K562 (cell line): ENCODE data around the gene IRF6. TPM values are rescaled to one million over a fixed set of nuclear protein-coding genes. Genes with fewer than 3 reads are reported as not detected.

Source experiments
- AFF1 ChIP-seq, 2 experiments: fragments of 450-650 bp; IDR thresholded peaks; 2 replicates each; pipeline ENCODE4 v1.6.1; 2018; ENCODE audit warnings: mild to moderate bottlenecking in 2 of 2, low read depth in 1 of 2; ENCODE audit not compliant: partially characterized antibody in 2 of 2
- CAMTA2 ChIP-seq: fragments of 250-450 bp; sonication (Bioruptor Pico); conservative IDR thresholded peaks from 2 replicates; pipeline ENCODE4 v1.5.1; 2022
- CBX8 ChIP-seq: fragments of 200-600 bp; sonication (generic); IDR thresholded peaks from 2 replicates; pipeline ENCODE4 v1.6.1; 2012; ENCODE audit warnings: borderline replicate concordance, mixed run types, low read depth, mild to moderate bottlenecking, moderate library complexity, mixed read lengths, low read length, control low read depth, inconsistent platforms; ENCODE audit not compliant: poor library complexity, severe bottlenecking; ENCODE audit errors: extremely low read depth
- ELK3 ChIP-seq: fragments of 450-650 bp; formaldehyde crosslinking; IDR thresholded peaks from 2 replicates; pipeline ENCODE4 v1.4.0; 2020; ENCODE audit warnings: mild to moderate bottlenecking
- FOXO4 ChIP-seq: fragments of 450-650 bp; formaldehyde crosslinking; IDR thresholded peaks from 2 replicates; pipeline ENCODE4 v1.4.0; 2020; ENCODE audit warnings: mild to moderate bottlenecking, moderate library complexity
- FOXP4 ChIP-seq: sonication (generic); formaldehyde crosslinking; IDR thresholded peaks from 2 replicates; pipeline ENCODE4 v1.8.0; 2022; ENCODE audit warnings: mild to moderate bottlenecking, missing genetic modification reagents, borderline replicate concordance
- GABPB2 ChIP-seq: fragments of 250-450 bp; sonication (Bioruptor Pico); conservative IDR thresholded peaks from 2 replicates; pipeline ENCODE4 v1.5.1; 2021; ENCODE audit warnings: mild to moderate bottlenecking
- HDAC2 ChIP-seq: fragments of 450-650 bp; IDR thresholded peaks from 2 replicates; pipeline ENCODE4 v1.6.1; 2016; ENCODE audit warnings: mild to moderate bottlenecking
- HDAC8 ChIP-seq: fragments of 450-650 bp; IDR thresholded peaks from 2 replicates; pipeline ENCODE4 v1.6.1; 2016; ENCODE audit warnings: mild to moderate bottlenecking, missing genetic modification characterization, moderate library complexity, missing compliant biosample characterization
- HNRNPH1 ChIP-seq: fragments of 200-400 bp; formaldehyde crosslinking; optimal IDR thresholded peaks from 2 replicates; pipeline ENCODE3; 2017; ENCODE audit warnings: low read depth, mild to moderate bottlenecking, low read length, moderate library complexity
- IFI16 ChIP-seq: fragments of 250-450 bp; sonication (Bioruptor Pico); IDR thresholded peaks from 2 replicates; pipeline ENCODE4 v2.1.2; 2022; ENCODE audit warnings: mild to moderate bottlenecking, inconsistent platforms
- KLF10 ChIP-seq: fragments of 250-450 bp; sonication (Bioruptor Pico); IDR thresholded peaks from 2 replicates; pipeline ENCODE4 v1.6.1; 2021; ENCODE audit warnings: matching md5 sums
- LARP7 ChIP-seq: fragments of 450-650 bp; IDR thresholded peaks from 2 replicates; pipeline ENCODE4 v1.6.1; 2016
- MTA3 ChIP-seq: fragments of 450-650 bp; formaldehyde crosslinking; IDR thresholded peaks from 2 replicates; pipeline ENCODE4 v1.6.1; 2017; ENCODE audit warnings: mild to moderate bottlenecking, borderline replicate concordance
- POLR2G ChIP-seq: fragments of 200-400 bp; formaldehyde crosslinking; IDR thresholded peaks from 2 replicates; pipeline ENCODE4 v1.6.1; 2017; ENCODE audit warnings: low read depth, mild to moderate bottlenecking, antibody characterized with exemption, low read length, moderate library complexity
- SMARCA4 ChIP-seq: fragments of 450-650 bp; IDR thresholded peaks from 2 replicates; pipeline ENCODE4 v1.6.1; 2016
- TEAD4 ChIP-seq, 2 experiments: sonication (generic) in 1 of 2; formaldehyde crosslinking in 1 of 2; IDR thresholded peaks; 2 replicates each; pipeline versions ENCODE4 v1.6.1 to v1.8.0; 2012 to 2022; ENCODE audit warnings: borderline replicate concordance in 1 of 2, inconsistent platforms in 1 of 2, low read length in 1 of 2, mild to moderate bottlenecking in 1 of 2, missing genetic modification reagents in 1 of 2
- ZEB2 ChIP-seq: fragments of 450-650 bp; IDR thresholded peaks from 2 replicates; pipeline ENCODE4 v1.6.1; 2016
- ZNF384 ChIP-seq: IDR thresholded peaks from 2 replicates; pipeline ENCODE4 v1.6.1; 2012; ENCODE audit warnings: low read depth, low read length, improper control_type of control experiment
- ZSCAN32 ChIP-seq: fragments of 450-650 bp; formaldehyde crosslinking; IDR thresholded peaks from 2 replicates; pipeline ENCODE4 v1.4.0; 2020; ENCODE audit warnings: mild to moderate bottlenecking, moderate library complexity
- polyA plus RNA-seq, 8 experiments: library from polyadenylated mRNA; depleted of rRNA in 4 of 8; stranded (reverse) in 5 of 8; unstranded in 3 of 8; fragments of >200 nt; fragmentation: Nextera tagmentation in 2 of 8; fragmentation: Illumina TruSeq in 1 of 8; extraction: Ambion mirVana in 2 of 8; extraction: Trizol in 1 of 8; gene quantifications; 2 replicates each; pipeline versions ENCODE4 v1.2.1 to v1.2.3, GENCODE V29; 2011 to 2014; ENCODE audit warnings: inconsistent platforms in 1 of 8, missing spikeins in 1 of 8
- total RNA-seq, 7 experiments: library from RNA; depleted of rRNA in 6 of 7; stranded (reverse); fragments of >200 nt in 6 of 7; fragmentation: Illumina TruSeq in 2 of 7; extraction: Trizol in 2 of 7; gene quantifications; 2 replicates each; pipeline versions ENCODE4 v1.2.1 to v1.2.3, GENCODE V29; 2011 to 2021; ENCODE audit warnings: low replicate concordance in 1 of 7

IRF6 gene
- total and polyA plus RNA-seq, 9 of the 15 experiments (the other 6 are each of a cell fraction or from before 2014, with no cell fraction given), result 0.03 to 0.65 (median 0.17) TPM

- TF ChIP-seq CAMTA2 (CRISPR knock-in tag) (no peak), SMARCA4 (peak; percentile 82), AFF1 (IDR thresholded peaks at IDR 0.05; ENCODE audit: low read depth in 1 of 2, partially characterized antibody in 2 of 2) (no peak), HDAC2 (peak; percentile 87), GABPB2 (CRISPR knock-in tag) (no peak), IFI16 (CRISPR knock-in tag) (no peak), CBX8 (no peak), TEAD4 (IDR thresholded peaks at IDR 0.05; ENCODE audit: low read length) (peak; percentile 60), TEAD4 (CRISPR knock-in tag; IDR thresholded peaks at IDR 0.05; ENCODE audit: borderline replicate concordance) (no peak), FOXO4 (no peak), MTA3 (peak; percentile 95), HDAC8 (tag) (no peak), ZSCAN32 (CRISPR knock-in tag) (no peak), ZNF384 (no peak), HNRNPH1 (no peak), ZEB2 (peak; percentile 81; the same call in 1 of the 2 replicates), POLR2G (no peak), ELK3 (CRISPR knock-in tag) (no peak), KLF10 (no peak), LARP7 (no peak), FOXP4 (no peak)
Observed at GRCh38 chr1:209747580-209748262, 58.2 kb downstream of the IRF6 start (continued).
